Effector memory CD8-positive, alpha-beta T cell (primary cell): ENCODE data around the gene ITGA5.

Experiments used
- ATAC-seq: fragments of 150-1000 bp; cut with Tn5 transposase; replicated peaks from 2 replicates; pipeline ENCODE4 v1.10.0; 2021; ENCODE audit warnings: mild to moderate bottlenecking, moderate library complexity
- DNase-seq, 3 experiments: peaks; one replicate each; pipeline ENCODE4 v3.0.0; 2021
- H3K27ac Mint-ChIP-seq, 2 donors: one replicate each; pipeline ENCODE4 v1.8.0; 2022; ENCODE audit warnings: mild to moderate bottlenecking in 2 of 2, mixed read lengths in 2 of 2, moderate library complexity in 2 of 2
- H3K27me3 Mint-ChIP-seq, 2 donors: one replicate each; pipeline ENCODE4 v1.8.0; 2022; ENCODE audit warnings: mixed read lengths in 2 of 2
- H3K36me3 Mint-ChIP-seq: one replicate; pipeline ENCODE4 v1.8.0; 2022; ENCODE audit warnings: mild to moderate bottlenecking, moderate library complexity, mixed read lengths; ENCODE audit not compliant: insufficient read depth
- H3K4me1 Mint-ChIP-seq, 2 donors: one replicate each; pipeline ENCODE4 v1.8.0; 2022; ENCODE audit warnings: low read depth in 2 of 2, mixed read lengths in 2 of 2
- H3K4me3 Mint-ChIP-seq, 2 donors: one replicate each; pipeline ENCODE4 v1.8.0; 2022; ENCODE audit warnings: mild to moderate bottlenecking in 2 of 2, mixed read lengths in 2 of 2, moderate library complexity in 2 of 2
- H3K9me3 Mint-ChIP-seq, 2 donors: one replicate each; pipeline ENCODE4 v1.8.0; 2022; ENCODE audit warnings: mixed read lengths in 2 of 2

The ITGA5 gene

DNA sequence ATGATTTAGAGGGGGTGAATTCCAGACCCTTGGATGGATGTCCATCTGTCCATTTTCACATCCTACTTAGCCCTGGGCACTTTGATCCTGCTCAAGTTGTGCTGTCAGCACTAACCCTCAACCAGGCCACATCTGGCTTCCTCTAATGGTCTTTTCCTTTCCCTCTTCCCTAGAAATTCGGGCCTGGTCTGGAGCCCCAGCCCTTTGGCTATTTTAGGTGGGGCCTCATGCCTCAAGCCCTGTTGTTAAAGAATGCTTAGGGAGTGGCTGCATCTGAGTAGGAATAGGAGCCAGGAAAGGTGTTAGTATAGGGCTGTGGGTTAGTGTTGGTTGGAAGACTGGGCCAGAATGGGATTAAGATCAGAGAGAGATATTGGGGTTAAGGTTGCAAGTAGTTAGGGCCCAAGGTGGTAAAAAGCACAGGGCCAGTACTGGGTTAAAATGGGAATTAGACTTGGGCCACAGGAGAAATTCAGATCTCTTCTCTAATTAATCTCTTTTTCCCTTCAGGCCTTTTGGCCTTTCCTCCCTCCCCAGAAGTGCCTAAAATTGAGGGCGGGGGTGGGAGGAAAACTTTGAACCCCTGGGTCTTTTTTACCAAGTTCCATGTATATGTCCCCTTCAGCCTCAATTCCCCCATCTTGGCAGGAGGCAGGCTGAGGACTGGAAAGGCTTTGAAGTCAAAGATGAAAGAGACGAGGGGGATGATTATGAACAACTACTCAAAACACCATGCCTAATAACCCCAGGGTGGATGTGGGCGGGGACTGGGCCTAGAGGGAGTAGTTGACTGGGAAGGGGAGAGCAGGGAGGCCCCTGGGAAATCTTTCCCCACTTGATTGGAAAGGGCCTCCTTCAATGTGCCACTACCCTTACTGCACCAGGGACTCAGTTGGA, 30.6 kb downstream of the ITGA5 start:
- H3K9me3 Mint-ChIP-seq: no peaks in the 10 kb centered on the region
- H3K27ac Mint-ChIP-seq: peak overlapping the region in 1 of 2 donors; percentile 38
- DNase-seq (no peak), ATAC-seq (no peak)
- peaks cover 9 to 15% of the 10 kb centered on the region in 2 donors for H3K4me1 Mint-ChIP-seq
- H3K27me3 Mint-ChIP-seq: no peaks in the 10 kb centered on the region
- H3K4me3 Mint-ChIP-seq: no peak overlapping the region
- peaks cover 7% of the 10 kb centered on the region for H3K36me3 Mint-ChIP-seq

DNA sequence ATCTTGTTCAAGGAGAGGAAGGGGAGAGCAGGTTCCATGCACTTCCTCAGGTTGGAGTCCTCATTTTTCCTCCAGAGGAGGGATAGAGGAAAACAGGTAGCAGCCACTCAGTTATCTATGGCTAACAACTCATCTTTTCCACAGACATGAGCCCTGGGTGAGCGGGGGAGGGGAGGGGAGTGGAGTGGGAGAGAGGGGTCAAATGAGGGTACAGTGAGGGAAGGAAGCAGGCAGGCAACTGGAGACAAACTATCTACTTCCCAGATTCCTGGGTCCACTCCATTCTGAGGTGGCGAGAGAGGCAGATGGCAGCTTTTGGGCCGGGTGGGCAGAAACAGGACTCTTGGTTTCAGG, 32.0 kb downstream of the ITGA5 start:
- peaks cover 4% of the 10 kb centered on the region for H3K36me3 Mint-ChIP-seq
- no peak for DNase-seq
- H3K4me3 Mint-ChIP-seq: no peak overlapping the region
- ATAC-seq: no peak
- no peaks in the 10 kb centered on the region for H3K27me3 Mint-ChIP-seq
- H3K4me1 Mint-ChIP-seq: peaks cover 8 to 13% of the 10 kb centered on the region in 2 donors
- H3K9me3 Mint-ChIP-seq: no peaks in the 10 kb centered on the region
- H3K27ac Mint-ChIP-seq: peak overlapping the region in 1 of 2 donors; percentile 9

- DNase-seq (no peak), ATAC-seq (no peak)
- peaks cover under 1% of the 10 kb centered on the region for H3K36me3 Mint-ChIP-seq
- H3K9me3 Mint-ChIP-seq: no peaks in the 10 kb centered on the region
- peaks cover 4 to 9% of the 10 kb centered on the region in 2 donors for H3K4me1 Mint-ChIP-seq
- no peak overlapping the region for H3K4me3 Mint-ChIP-seq
- peak overlapping the region in 1 of 2 donors; percentile 9 for H3K27ac Mint-ChIP-seq
- no peaks in the 10 kb centered on the region for H3K27me3 Mint-ChIP-seq
Measured at GRCh38 chr12:54386403-54387113, 32.5 kb downstream of the ITGA5 start.

DNA sequence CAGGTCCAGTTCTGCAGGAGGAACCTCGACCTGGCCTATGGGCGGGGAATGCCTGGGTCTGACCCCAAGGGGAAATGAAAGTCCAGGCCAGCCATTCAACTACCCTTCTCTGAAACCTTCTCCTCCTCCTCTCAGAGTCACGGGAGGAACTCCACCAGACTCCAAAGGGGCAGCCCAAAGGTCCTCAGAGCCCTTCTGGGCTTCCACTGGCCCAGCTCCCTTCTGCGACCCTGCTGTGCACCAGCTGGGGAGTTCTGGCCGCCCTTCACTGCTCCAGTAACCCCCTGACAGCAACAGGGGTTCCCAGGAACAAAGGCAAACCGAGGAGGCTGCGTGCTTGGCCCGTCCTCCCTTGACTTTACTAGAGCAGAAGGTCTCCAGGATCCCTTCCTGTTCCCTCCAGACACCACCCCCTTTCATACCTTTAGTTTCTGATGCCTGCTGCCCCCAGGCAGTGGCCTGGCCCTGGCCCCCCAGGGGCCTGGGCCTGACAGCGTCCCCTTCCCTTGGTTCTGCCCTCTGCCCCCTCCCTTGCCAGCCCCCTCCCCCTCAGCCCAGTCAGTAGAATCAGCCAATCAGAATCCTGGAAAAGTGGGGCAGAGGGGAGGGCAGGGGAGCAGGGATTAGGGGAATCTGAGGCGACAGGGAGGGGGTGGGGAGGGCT, 33.7 kb downstream of the ITGA5 start:
- no peak for ATAC-seq
- Mint-ChIP-seq H3K27me3 (no peaks in the 10 kb centered on the region), H3K9me3 (no peaks in the 10 kb centered on the region), H3K27ac (no peak overlapping the region), H3K4me3 (no peak overlapping the region), H3K4me1 (peaks cover 0 to 4% of the 10 kb centered on the region in 2 donors), H3K36me3 (no peaks in the 10 kb centered on the region)
- DNase-seq: no peak

DNA sequence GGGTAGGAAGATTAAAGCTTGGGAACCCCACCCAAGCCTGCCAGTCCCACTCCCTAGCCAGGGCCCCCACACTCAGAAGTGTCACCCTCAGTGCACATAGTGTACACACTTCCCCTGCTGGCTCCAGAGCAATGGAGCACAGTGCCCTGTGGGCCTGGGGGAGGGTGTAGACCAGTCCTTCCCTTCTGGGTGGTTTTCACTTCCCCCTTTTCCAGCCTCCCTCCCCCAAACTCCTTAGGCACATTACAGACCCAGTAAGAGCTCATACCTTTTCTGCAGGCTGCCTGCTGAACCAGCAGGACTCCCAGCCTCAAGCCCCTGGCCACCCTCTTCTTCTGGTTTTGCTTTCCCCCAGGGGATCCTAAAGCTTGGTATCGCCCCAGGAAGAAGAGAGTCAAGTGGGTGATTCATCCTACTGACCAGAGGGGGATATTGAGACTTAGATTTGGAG, 34.5 kb downstream of the ITGA5 start, which contains the start of gene ZNF385A:
Gene ZNF385A (minus strand): TSS at position 143 of the 451 bp plus-strand sequence. CDS start 219 bp downstream, outside the sequence.
- H3K27me3 Mint-ChIP-seq: no peaks in the 10 kb centered on the region

DNA sequence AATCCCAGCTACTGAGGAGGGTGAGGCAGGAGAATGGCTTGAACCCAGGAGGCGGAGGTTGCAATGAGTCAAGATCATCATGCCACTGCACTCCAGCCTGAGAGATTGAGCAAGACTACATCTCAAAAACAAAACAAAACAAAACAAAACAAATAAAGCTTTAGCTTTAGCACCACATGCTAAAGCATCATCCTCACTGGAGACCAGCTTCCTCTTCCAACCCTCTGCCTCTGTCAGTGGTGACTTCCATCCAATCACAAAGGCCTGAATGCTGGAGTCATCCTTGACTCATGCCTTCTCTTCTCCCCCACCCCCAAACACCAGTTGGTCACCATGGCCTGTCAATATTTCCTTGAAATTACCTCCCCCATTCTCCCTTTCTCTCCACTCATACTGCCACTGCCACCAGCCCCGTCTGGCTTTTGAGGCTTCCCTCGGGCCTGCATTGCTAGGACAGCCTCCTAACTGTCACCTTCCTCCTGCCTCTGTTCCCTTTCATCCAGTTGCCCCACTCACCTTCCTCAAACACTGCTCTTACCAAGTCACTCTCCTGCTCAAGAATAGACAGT, 35.9 kb downstream of the ITGA5 start:
- H3K36me3 Mint-ChIP-seq: no peaks in the 10 kb centered on the region
- DNase-seq (no peak), ATAC-seq (peak; percentile 9)
- no peaks in the 10 kb centered on the region for H3K9me3 Mint-ChIP-seq
- H3K27me3 Mint-ChIP-seq: no peaks in the 10 kb centered on the region
- peaks cover 5% of the 10 kb centered on the region in 2 donors for H3K4me1 Mint-ChIP-seq
- peak overlapping the region in 1 of 2 donors; percentile 54 for H3K27ac Mint-ChIP-seq
- no peak overlapping the region for H3K4me3 Mint-ChIP-seq

More for the DNA sequence above, 34.5 kb downstream of the ITGA5 start, which contains the start of gene ZNF385A:
- Mint-ChIP-seq H3K36me3 (no peaks in the 10 kb centered on the region), H3K4me3 (no peak within 1 kb of the TSS), H3K4me1 (peaks cover 2% of the 10 kb centered on the region in 2 donors), H3K9me3 (no peaks in the 10 kb centered on the region), H3K27ac (peak within 1 kb of the TSS in 1 of 2 donors; percentile 54)
- DNase-seq (no peak), ATAC-seq (no peak)

DNA sequence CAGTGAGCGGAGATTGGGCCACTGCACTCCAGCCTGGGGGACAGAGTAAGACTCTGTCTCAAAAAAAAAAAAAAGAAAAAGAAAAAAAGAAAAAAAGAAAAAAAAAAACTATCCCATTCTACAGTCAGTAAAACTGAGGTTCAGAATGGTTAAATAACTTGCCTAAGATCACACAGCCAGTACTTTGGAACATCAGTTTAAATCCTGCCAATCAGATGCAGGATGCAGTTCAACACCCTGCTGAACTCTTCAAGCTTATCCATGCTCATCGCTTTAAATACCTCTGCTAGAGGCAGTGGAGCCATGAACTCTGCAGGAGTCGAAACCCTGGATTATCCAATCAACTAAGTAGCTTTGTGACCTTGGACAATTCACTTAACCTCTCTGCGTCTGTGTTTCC, 37.9 kb downstream of the ITGA5 start:
- H3K4me1 Mint-ChIP-seq: peaks cover 5% of the 10 kb centered on the region in 2 donors
- no peaks in the 10 kb centered on the region for H3K9me3 Mint-ChIP-seq
- H3K27me3 Mint-ChIP-seq: no peaks in the 10 kb centered on the region
- H3K36me3 Mint-ChIP-seq: no peaks in the 10 kb centered on the region
- H3K27ac Mint-ChIP-seq: no peak overlapping the region
- ATAC-seq: no peak
- no peak overlapping the region for H3K4me3 Mint-ChIP-seq
- no peak for DNase-seq

- Mint-ChIP-seq H3K9me3 (no peaks in the 10 kb centered on the region), H3K36me3 (no peaks in the 10 kb centered on the region), H3K27ac (no peak overlapping the region), H3K4me1 (peaks cover 5% of the 10 kb centered on the region in 2 donors), H3K4me3 (peak overlapping the region; percentile 52 to 65), H3K27me3 (no peaks in the 10 kb centered on the region)
- peak; percentile 96 for ATAC-seq
- peak; percentile 87 to 89 (median 87) for DNase-seq
Measured at GRCh38 chr12:54379398-54380201, 39.5 kb downstream of the ITGA5 start.

DNA sequence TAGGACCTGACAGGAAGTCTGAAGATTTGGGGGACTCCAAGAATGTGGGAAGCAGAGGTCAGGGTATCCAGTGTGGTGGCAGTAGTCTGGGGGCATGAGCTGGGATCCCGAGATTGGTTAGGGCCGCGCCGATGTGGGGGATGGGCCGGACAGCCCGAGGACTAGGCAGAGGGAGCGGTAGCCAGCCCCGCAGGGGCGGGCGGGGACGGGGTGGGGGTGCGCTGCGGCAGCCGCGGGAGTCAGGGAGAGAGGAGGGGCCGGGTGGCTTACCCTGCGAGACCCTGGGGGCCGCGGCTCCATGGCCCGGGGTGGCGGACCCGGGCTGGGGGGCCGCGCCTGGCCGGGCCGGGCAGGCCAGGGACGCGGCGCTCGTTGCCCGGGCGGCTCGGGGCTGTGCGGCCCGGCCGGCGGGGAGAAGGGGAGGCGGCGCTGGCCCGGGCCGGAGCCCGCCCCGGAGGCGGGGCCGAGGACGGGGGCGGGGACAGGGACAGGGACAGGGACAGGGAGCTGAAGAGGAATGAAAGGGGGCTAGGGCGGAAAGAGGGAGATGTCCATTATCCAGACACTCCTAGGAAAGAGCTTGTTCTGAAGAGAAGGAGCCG, 40.2 kb downstream of the ITGA5 start:
- ATAC-seq (peak; percentile 29), DNase-seq (no peak)
- no peaks in the 10 kb centered on the region for H3K36me3 Mint-ChIP-seq

DNA sequence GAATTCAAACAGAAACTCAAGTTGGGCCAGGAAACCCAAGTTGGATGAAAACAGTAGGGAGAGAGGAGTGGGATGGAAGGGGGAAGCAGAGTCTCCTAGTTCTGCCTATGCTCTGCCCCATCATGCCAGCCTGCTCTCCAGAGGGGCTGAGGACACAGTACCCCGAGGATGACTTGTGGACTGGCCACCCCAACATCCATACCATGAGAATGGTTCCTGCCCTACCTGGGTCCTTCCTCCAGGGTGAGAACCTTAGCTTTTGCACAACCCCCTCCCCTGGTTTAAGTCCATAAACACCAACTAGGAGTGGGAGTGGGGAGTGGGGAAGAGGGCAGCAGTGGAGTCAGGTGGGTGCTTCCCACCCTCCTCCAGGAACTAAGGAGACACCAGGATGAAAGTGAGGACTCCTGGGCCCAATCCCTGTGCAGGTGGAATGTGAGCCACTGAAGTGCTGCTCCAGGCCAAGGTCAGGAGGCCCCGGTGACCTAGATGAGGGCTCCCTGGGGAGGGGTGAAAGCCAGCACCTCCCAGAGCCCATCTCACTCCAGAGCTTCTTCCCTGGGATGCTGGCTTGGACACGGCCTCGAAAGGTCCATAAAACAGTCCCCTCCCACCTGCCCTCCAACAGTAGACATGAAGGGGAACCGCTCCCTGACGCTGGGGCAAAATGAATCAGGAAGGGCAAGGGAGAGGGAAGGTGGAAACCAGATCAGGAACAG, 41.1 kb downstream of the ITGA5 start:
- no peak for ATAC-seq
- no peaks in the 10 kb centered on the region for H3K36me3 Mint-ChIP-seq

More for the DNA sequence above, 40.2 kb downstream of the ITGA5 start:
- Mint-ChIP-seq H3K4me1 (peaks cover 5% of the 10 kb centered on the region in 2 donors), H3K9me3 (no peaks in the 10 kb centered on the region), H3K27me3 (no peaks in the 10 kb centered on the region), H3K4me3 (peak overlapping the region; percentile 4 to 65), H3K27ac (no peak overlapping the region)

GRCh38 chr12:54377007-54377406, 42.1 kb downstream of the ITGA5 start:
- Mint-ChIP-seq H3K4me1 (peaks cover 6% of the 10 kb centered on the region in 2 donors), H3K4me3 (no peak overlapping the region), H3K36me3 (no peaks in the 10 kb centered on the region), H3K27me3 (no peaks in the 10 kb centered on the region), H3K9me3 (no peaks in the 10 kb centered on the region), H3K27ac (peak overlapping the region; percentile 53 to 60)
- DNase-seq (no peak), ATAC-seq (no peak)

More for the DNA sequence above, 41.1 kb downstream of the ITGA5 start:
- Mint-ChIP-seq H3K4me1 (peaks cover 5% of the 10 kb centered on the region in 2 donors), H3K27ac (no peak overlapping the region), H3K4me3 (peak overlapping the region; percentile 4 to 26), H3K9me3 (no peaks in the 10 kb centered on the region), H3K27me3 (no peaks in the 10 kb centered on the region)
- DNase-seq: no peak
